Inflammatory macrophage (primary cell): ENCODE data around the gene CALR3.
A peak's percentile ranks its signal among the peaks of the same experiment; 100 is the strongest.
"Not testable (repeated sequence)": the region's sequence is repeated elsewhere in the genome, so short reads cannot be mapped to it uniquely, and the experiment has no call there.

Experiments
- DNase-seq, 2 donors: peaks; one replicate each; pipeline ENCODE4 v3.0.0-alpha.2; 2020 to 2022

CALR3 gene

DNA sequence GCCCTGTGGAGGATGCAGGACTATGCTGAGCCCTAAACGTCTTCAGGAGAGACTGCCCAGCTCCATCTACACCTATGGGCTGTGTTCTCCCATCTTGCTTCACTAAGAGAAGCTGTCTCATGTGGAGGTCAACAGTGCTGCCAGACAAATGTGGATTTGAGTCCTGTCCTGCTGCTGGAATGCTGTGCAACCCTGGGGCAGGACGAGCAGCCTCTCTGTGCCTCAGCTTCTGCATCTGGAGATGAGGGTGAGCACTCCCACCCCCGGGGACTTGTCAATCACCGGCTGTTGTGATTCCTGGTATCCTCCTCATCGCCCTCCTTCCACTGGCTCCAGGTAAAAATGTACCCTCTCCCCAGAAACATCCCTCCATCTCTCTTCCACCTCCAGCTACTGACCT, 40.5 kb downstream of the CALR3 start:
- DNase-seq: no peak

DNA sequence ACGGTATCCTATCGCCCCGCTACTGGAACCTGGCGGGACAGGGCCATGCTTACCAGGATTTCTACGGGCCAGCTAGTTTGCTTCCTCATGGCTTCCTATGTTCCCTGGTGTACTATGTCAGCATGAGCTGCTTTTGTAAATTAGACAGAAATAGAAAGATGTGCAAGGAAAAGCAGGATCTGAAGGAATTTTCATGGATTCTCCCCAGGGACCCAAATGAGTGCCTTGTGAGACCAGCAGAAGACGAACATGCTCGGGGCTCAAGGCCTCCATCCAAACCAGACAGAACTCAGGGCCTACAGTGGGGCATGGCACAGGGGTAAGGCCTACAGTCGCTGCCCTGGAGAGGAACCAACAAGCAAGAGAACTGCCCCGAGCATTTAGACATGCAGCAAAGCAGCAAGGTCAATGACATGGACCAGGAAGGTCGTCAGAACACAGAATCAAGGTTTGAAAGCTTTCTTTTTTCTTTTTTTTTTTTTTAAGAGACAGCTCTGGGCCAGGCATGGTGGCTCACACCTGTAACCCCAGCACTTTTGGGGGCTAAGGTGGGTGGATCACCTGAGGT, 41.5 kb downstream of the CALR3 start:
- DNase-seq: no peak

- no peak for DNase-seq
Observed at GRCh38 chr19:16452325-16452724, 43.6 kb downstream of the CALR3 start.

- DNase-seq: peak; percentile 44 to 63
Observed at GRCh38 chr19:16449330-16449961, 46.5 kb downstream of the CALR3 start.

DNA sequence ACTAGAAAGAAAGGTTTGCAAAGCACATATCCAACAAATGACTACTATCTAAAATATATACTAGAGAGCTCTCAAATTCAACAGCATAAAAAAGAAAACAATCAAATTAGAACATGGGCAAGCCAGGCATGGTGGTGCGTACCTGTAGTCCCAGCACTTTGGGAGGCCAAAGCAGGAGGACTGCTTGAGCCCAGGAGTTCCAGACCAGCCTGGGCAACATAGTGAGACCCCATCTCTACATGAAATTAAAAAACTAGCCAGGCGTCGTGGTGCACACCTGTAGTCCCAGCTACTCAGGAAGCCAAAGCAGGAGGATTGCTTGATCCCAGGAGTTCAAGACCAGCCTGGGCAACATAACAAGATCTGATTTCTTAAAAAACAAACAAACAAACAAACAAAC, 47.1 kb downstream of the CALR3 start:
- DNase-seq: not testable (repeated sequence)

- DNase-seq: peak; percentile 86 to 93
Observed at GRCh38 chr19:16446724-16447368, 49.1 kb downstream of the CALR3 start.

GRCh38 chr19:16446108-16446723, 49.8 kb downstream of the CALR3 start:
- no peak for DNase-seq

GRCh38 chr19:16445238-16446107, 50.5 kb downstream of the CALR3 start:
- DNase-seq: peak; percentile 48 to 63

DNA sequence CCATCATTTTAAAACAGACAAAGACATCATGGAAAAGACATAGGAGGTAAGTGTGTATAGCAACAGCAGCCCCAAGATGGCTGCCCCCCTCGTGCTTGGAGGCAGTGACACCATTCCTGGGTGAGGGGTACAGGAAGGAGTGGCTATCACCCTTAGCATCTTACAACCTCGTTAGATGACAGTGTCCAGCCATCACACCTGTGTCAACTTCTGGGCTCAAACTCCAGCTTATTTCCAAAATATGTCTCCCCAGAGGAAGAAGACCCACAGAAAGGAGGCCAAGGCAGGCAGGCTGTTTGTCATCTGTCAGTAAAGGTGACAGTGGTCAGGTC, 51.7 kb downstream of the CALR3 start:
- no peak for DNase-seq

DNA sequence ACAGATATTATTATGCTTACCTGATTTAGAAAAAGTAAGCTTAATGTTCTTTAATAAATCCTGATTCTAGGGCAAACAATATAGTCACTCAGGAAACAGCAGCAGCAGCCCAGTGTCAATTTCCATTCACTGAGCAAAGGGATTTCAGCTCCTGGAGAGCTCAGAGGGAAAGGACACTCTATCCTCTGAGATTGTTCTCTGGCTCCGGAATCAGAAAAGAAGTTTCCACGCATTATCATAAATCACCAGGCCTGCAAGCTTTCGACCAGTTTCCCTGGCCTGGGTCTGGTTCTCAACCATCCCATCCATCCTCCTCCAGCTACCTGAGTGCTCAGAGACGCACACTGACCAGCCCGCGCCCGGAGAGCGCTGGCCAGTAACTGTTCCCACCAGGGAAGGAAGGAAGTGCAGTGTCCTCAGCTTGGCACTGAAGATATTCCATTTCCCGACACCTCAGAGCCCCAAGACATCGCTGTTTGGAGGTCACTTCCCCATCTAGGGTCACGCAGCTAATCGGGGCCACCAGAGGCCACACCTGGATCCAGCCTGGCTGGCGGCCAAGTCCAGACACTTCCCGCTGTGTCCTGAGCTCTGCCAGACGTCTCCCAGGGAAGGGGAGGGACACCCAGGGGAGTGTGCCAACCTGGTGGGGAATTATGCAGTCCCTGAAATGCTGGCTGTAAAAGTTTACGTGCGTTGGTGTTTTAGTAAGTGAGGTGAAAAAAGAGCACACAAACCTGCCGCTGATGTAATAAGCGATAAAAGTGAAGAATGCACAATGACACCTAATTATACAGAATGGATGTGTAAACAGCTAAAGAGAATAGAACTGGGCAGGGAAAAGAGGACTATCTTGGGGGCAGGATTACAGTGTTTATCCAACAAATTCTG, 53.3 kb downstream of the CALR3 start:
- DNase-seq: no peak

DNA sequence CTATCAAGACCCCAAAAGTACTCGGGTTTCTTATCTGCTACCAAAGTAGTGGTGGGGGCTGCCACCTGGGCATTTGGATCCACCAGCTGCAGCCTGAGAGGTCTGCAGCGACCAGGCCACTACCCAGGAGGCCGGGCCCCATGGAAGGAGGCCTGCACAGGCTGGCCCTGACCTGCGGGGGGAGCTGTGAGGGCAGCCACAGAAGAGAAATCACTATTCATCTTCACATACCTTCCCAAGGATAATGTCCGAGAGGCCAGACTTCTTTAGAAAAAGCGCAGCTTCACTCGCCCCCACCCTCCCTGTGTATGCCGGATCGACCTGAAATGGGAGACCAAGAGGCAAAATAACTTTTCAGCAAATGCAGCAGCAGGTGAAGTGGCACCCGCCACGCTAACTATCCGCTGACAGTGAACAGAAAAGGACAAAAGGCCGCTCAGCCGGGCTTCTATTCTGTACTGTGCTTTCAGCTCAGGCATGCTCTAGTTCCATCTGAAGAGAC, 54.3 kb downstream of the CALR3 start:
- DNase-seq: peak in 1 of 2 donors; percentile 27

DNA sequence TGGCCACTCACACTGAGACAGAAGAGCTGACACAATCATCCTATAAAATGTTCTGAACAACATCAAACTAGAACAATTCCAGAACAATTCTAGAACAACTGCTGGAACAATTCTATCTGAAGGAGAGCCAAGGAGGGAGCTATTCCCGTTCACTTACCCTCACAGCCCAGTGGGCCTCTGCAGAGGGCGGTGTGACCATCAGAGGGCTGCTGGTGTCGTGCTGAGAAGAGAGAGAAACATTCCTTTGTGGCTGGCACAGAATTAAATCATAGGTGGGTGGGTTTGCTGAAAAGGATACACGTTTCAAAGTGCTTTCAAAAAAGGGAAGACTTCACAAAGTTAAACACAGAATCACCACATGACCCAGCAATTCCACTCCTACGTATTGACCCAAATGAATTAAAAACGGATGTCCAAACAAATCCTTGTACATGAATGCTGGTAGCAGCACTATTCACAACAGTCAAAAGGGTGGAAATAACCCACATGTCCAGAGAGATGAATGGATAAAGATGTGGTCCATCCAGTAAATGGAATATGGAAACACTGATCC, 59.1 kb downstream of the CALR3 start:
- DNase-seq: no peak

- DNase-seq: no peak
Observed at GRCh38 chr19:16435999-16436650, 59.8 kb downstream of the CALR3 start.

- no peak for DNase-seq
Observed at GRCh38 chr19:16435238-16435917, 60.6 kb downstream of the CALR3 start.

DNA sequence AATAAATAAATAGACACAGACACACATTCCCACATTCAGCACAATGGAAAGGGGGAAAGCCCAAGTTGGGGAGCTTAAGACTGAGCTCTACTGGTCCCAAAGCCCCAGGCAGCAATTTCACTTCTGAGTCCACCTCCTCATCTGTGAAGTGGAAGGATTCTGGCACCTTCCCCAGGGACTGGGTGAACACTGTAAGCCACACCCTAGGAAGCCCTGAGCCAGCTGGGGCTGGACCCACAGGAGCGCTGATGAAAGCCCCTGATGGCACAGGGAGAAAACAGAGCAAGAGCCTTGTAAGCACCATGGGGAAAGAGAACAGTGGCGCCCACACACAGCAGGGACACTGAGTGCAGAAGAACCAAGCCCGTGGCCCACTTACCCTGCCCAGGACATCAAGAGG, 62.0 kb downstream of the CALR3 start:
- DNase-seq: no peak

GRCh38 chr19:16429759-16430091, 66.2 kb downstream of the CALR3 start:
- DNase-seq: no peak

- no peak for DNase-seq
Observed at GRCh38 chr19:16429066-16429758, 66.8 kb downstream of the CALR3 start.
